ENCODE results near the gene MRPL2. TPM values are rescaled to one million over a fixed set of nuclear protein-coding genes. Genes with fewer than 3 reads are reported as not detected.
A peak's percentile ranks its signal among the peaks of the same experiment; 100 is the strongest.

The MRPL2 gene
- polyA plus RNA-seq, 3 donors, result 23.9 to 26.9 (median 26.3) TPM

DNA sequence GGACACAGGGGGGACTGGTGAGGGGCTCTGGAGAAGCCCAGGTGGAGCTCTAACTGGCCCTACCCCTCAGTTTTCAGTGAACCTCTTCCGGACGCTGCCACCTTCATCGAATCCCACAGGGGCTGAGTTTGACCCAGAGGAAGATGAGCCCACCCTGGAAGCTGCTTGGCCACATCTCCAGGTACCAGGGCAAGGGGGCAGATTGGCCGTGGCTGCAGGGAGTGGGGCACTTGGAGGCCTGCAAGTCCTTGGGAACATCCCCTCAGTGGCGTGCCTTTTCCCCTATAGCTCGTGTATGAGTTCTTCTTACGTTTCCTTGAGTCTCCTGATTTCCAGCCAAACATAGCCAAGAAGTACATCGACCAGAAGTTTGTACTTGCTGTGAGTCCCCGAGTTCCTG lies 52.1 kb downstream of the MRPL2 start:
- Mint-ChIP-seq H3K36me3 (peaks cover 59 to 62% of the 10 kb centered on the region in 2 donors), H3K4me3 (no peak overlapping the region), H3K27me3 (ENCODE audit: low read depth in 3 of 3) (peaks cover 0 to 3% (median 0%) of the 10 kb centered on the region in 3 donors), H3K9me3 (no peaks in the 10 kb centered on the region), H3K27ac (peak overlapping the region in 1 of 7 donors; percentile 50), H3K4me1 (peaks cover 2% of the 10 kb centered on the region)
- H3K9ac ChIP-seq (ENCODE audit: insufficient read depth, low read length, poor library complexity, severe bottlenecking), result no peak overlapping the region
- TF ChIP-seq, protein P1, sequence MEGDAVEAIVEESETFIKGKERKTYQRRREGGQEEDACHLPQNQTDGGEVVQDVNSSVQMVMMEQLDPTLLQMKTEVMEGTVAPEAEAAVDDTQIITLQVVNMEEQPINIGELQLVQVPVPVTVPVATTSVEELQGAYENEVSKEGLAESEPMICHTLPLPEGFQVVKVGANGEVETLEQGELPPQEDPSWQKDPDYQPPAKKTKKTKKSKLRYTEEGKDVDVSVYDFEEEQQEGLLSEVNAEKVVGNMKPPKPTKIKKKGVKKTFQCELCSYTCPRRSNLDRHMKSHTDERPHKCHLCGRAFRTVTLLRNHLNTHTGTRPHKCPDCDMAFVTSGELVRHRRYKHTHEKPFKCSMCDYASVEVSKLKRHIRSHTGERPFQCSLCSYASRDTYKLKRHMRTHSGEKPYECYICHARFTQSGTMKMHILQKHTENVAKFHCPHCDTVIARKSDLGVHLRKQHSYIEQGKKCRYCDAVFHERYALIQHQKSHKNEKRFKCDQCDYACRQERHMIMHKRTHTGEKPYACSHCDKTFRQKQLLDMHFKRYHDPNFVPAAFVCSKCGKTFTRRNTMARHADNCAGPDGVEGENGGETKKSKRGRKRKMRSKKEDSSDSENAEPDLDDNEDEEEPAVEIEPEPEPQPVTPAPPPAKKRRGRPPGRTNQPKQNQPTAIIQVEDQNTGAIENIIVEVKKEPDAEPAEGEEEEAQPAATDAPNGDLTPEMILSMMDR (IDR thresholded peaks at IDR 0.05), result no peak
- H2AFZ ChIP-seq (ENCODE audit: insufficient read depth, low read depth, low read length, poor library complexity, severe bottlenecking), result no peak overlapping the region
- H3K36me3 ChIP-seq (replicated peaks in 1 of 2; ENCODE audit: control insufficient read depth in 1 of 2, insufficient read depth in 2 of 2, low read length in 2 of 2), result peaks cover 64 to 78% of the 10 kb centered on the region in 2 donors
- peaks cover 4% of the 10 kb centered on the region for H4K20me1 ChIP-seq (ENCODE audit: insufficient read depth, low read length)
- DNase-seq, result no peak
- WGBS (ENCODE audit: insufficient coverage), result 95% methylated on average over 4 of the region's 9 CpGs
- no peaks in the 10 kb centered on the region for H3K9me3 ChIP-seq (replicated peaks in 1 of 2; ENCODE audit: control insufficient read depth in 1 of 2, insufficient read depth in 1 of 2, low read length in 2 of 2)
- H3K4me1 ChIP-seq (ENCODE audit: control insufficient read depth in 1 of 2, insufficient read depth in 2 of 2, low read length in 2 of 2), result no peaks in the 10 kb centered on the region
- no peak overlapping the region for H3K4me2 ChIP-seq (replicated peaks; ENCODE audit: extremely low read depth, low read length, poor library complexity, severe bottlenecking)
- no peak overlapping the region for H3K27ac ChIP-seq (ENCODE audit: low read depth in 1 of 2, low read length in 2 of 2)
- H3K4me3 ChIP-seq (replicated peaks in 1 of 3; ENCODE audit: low read depth in 2 of 3, low read length in 3 of 3), result no peak overlapping the region
- H3K79me2 ChIP-seq (ENCODE audit: insufficient read depth, low read length), result peaks cover 6% of the 10 kb centered on the region
- H3K27me3 ChIP-seq (ENCODE audit: control insufficient read depth in 2 of 2, insufficient read depth in 2 of 2, low read length in 2 of 2), result no peaks in the 10 kb centered on the region
- intact Hi-C loops (cut with micrococcal nuclease), result loop anchor here in 1 of 2 donors (5.0 kb wide), 1 partner anchor 135 kb away; no protein-coding TSS in a partner anchor

DNA sequence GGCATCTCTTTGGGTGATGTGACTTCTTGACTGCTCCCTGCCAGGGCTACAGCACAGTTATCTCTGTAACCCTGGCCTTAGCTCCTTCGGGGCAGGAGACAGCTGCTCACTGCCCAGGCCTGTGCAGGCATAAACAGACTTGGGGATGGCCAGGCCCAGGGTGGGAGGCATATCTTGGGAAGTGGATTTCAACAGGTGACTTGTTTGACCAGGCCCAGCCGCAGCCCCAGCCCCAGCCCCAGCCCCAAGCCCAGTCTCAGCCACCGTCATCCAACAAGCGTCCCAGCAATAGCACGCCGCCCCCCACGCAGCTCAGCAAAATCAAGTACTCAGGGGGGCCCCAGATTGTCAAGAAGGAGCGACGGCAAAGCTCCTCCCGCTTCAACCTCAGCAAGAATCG lies 53.0 kb downstream of the MRPL2 start:
- 96% methylated on average over 6 of the region's 11 CpGs for WGBS (ENCODE audit: insufficient coverage)
- H3K9ac ChIP-seq (ENCODE audit: insufficient read depth, low read length, poor library complexity, severe bottlenecking), result no peak overlapping the region
- H3K27me3 ChIP-seq (ENCODE audit: control insufficient read depth in 2 of 2, insufficient read depth in 2 of 2, low read length in 2 of 2), result no peaks in the 10 kb centered on the region
- peaks cover 3% of the 10 kb centered on the region for H4K20me1 ChIP-seq (ENCODE audit: insufficient read depth, low read length)
- H3K27ac Mint-ChIP-seq, result peak overlapping the region in 1 of 7 donors; percentile 83
- H3K27me3 Mint-ChIP-seq (ENCODE audit: low read depth in 3 of 3), result peaks cover 0 to 5% (median 0%) of the 10 kb centered on the region in 3 donors
- H3K4me1 ChIP-seq (ENCODE audit: control insufficient read depth in 1 of 2, insufficient read depth in 2 of 2, low read length in 2 of 2), result no peaks in the 10 kb centered on the region
- no peak overlapping the region for H3K4me3 ChIP-seq (replicated peaks in 1 of 3; ENCODE audit: low read depth in 2 of 3, low read length in 3 of 3)
- H2AFZ ChIP-seq (ENCODE audit: insufficient read depth, low read depth, low read length, poor library complexity, severe bottlenecking), result no peak overlapping the region
- no peak overlapping the region for H3K27ac ChIP-seq (ENCODE audit: low read depth in 1 of 2, low read length in 2 of 2)
- intact Hi-C loops (cut with micrococcal nuclease), result loop anchor here in 1 of 2 donors (5.0 kb wide), 1 partner anchor 136 kb away; no protein-coding TSS in a partner anchor
- peaks cover 55 to 69% of the 10 kb centered on the region in 2 donors for H3K36me3 ChIP-seq (replicated peaks in 1 of 2; ENCODE audit: control insufficient read depth in 1 of 2, insufficient read depth in 2 of 2, low read length in 2 of 2)
- H3K9me3 ChIP-seq (replicated peaks in 1 of 2; ENCODE audit: control insufficient read depth in 1 of 2, insufficient read depth in 1 of 2, low read length in 2 of 2), result no peaks in the 10 kb centered on the region
- H3K36me3 Mint-ChIP-seq, result peaks cover 51 to 54% of the 10 kb centered on the region in 2 donors
- H3K9me3 Mint-ChIP-seq, result no peaks in the 10 kb centered on the region
- no peak for DNase-seq
- H3K79me2 ChIP-seq (ENCODE audit: insufficient read depth, low read length), result no peaks in the 10 kb centered on the region
- H3K4me2 ChIP-seq (replicated peaks; ENCODE audit: extremely low read depth, low read length, poor library complexity, severe bottlenecking), result no peak overlapping the region
- TF ChIP-seq, protein P1 (IDR thresholded peaks at IDR 0.05), result no peak
- no peaks in the 10 kb centered on the region for H3K4me1 Mint-ChIP-seq
- H3K4me3 Mint-ChIP-seq, result no peak overlapping the region

Data from CD14-positive monocyte (primary cell).